B cell (primary cell): ENCODE measurements around the gene SETD9. TPM values are rescaled to one million over a fixed set of nuclear protein-coding genes. Genes with fewer than 3 reads are reported as not detected.
A peak's percentile ranks its signal among the peaks of the same experiment; 100 is the strongest.

Experiments
- ATAC-seq: fragments of 200-7000 bp; cut with Tn5 transposase; one replicate; pipeline ENCODE4 v1.10.0; 2021; ENCODE audit warnings: low read depth, mild to moderate bottlenecking, moderate number of reproducible peaks, moderate library complexity
- CTCF ChIA-PET: fragments of 350-600 bp; sonication (Branson Sonifier 250); formaldehyde crosslinking; loops from one replicate; lab custom pipeline; 2021; ENCODE audit warnings: antibody characterized with exemption, inconsistent platforms; lab: Charles Lee
- POLR2A ChIA-PET: fragments of 350-600 bp; sonication (Branson Sonifier 250); formaldehyde crosslinking; loops from one replicate; lab custom pipeline; 2021; ENCODE audit warnings: antibody characterized with exemption; lab: Charles Lee
- DNase-seq: peaks from one replicate; pipeline ENCODE4 v3.0.0; 2013
- H2AFZ ChIP-seq: 2 replicates; pipeline ENCODE4 v1.6.1; 2012; ENCODE audit warnings: mild to moderate bottlenecking, low read depth, low read length; ENCODE audit not compliant: insufficient read depth, poor library complexity, severe bottlenecking
- H3K27ac ChIP-seq, 2 donors: 1 replicate in 1 of 2; 2 replicates in 1 of 2; pipeline ENCODE4 v1.5.1; 2012 to 2013; ENCODE audit warnings: low read length in 2 of 2, mild to moderate bottlenecking in 2 of 2, moderate library complexity in 1 of 2
- H3K27me3 ChIP-seq, 4 experiments: fragments of 200-600 bp in 1 of 4; sonication (generic) in 1 of 4; replicated peaks in 1 of 4; 1 replicate in 2 of 4; 2 replicates in 2 of 4; pipeline versions ENCODE4 v1.6.1 to v1.7.0; 2013 to 2016; ENCODE audit warnings: low read length in 3 of 4, mild to moderate bottlenecking in 2 of 4, mixed read lengths in 1 of 4, moderate library complexity in 1 of 4; ENCODE audit not compliant: insufficient read depth in 4 of 4, control insufficient read depth in 3 of 4; ENCODE audit errors: control extremely low read depth in 1 of 4
- H3K36me3 ChIP-seq, 2 experiments: replicated peaks in 1 of 2; 1 replicate in 1 of 2; 2 replicates in 1 of 2; pipeline versions ENCODE4 v1.6.1 to v1.7.1; 2013; ENCODE audit warnings: low read length in 1 of 2; ENCODE audit not compliant: insufficient read depth in 2 of 2, control insufficient read depth in 1 of 2; ENCODE audit errors: control extremely low read depth in 1 of 2, extremely low read depth in 1 of 2
- H3K4me1 ChIP-seq, 2 donors: fragments of 200-600 bp in 1 of 2; sonication (generic) in 1 of 2; 1 replicate in 1 of 2; 2 replicates in 1 of 2; pipeline versions ENCODE4 v1.5.1 to v1.6.1; 2013 to 2017; ENCODE audit warnings: low read length in 2 of 2; ENCODE audit not compliant: control insufficient read depth in 2 of 2, insufficient read depth in 2 of 2
- H3K4me2 ChIP-seq: replicated peaks from 2 replicates; pipeline ENCODE3; 2012; ENCODE audit warnings: mild to moderate bottlenecking, low read depth, low read length; ENCODE audit not compliant: poor library complexity, severe bottlenecking
- H3K4me3 ChIP-seq, 5 experiments: fragments of 200-600 bp in 1 of 5; sonication (generic) in 1 of 5; 1 replicate in 3 of 5; 2 replicates in 2 of 5; pipeline versions ENCODE4 v1.5.1 to v1.7.0; 2011 to 2016; ENCODE audit warnings: low read length in 4 of 5, mild to moderate bottlenecking in 4 of 5, low read depth in 2 of 5, control low read depth in 1 of 5, moderate library complexity in 1 of 5; ENCODE audit not compliant: insufficient read depth in 1 of 5; ENCODE audit errors: control extremely low read depth in 1 of 5, extremely low read depth in 1 of 5
- H3K79me2 ChIP-seq: fragments of 200-600 bp; sonication (generic); one replicate; pipeline ENCODE4 v1.6.0; 2016; ENCODE audit warnings: low read length; ENCODE audit not compliant: control insufficient read depth, insufficient read depth
- H3K9ac ChIP-seq: fragments of 200-600 bp; sonication (generic); 2 replicates; pipeline ENCODE4 v1.6.1; 2017; ENCODE audit warnings: mild to moderate bottlenecking, low read length, moderate library complexity
- H3K9me3 ChIP-seq, 3 donors: one replicate each; pipeline versions ENCODE4 v1.6.1 to v1.7.1; 2013; ENCODE audit warnings: low read length in 2 of 3; ENCODE audit not compliant: control insufficient read depth in 2 of 3, insufficient read depth in 1 of 3; ENCODE audit errors: control extremely low read depth in 1 of 3
- H4K20me1 ChIP-seq: 2 replicates; pipeline ENCODE4 v1.6.0; 2012; ENCODE audit warnings: mild to moderate bottlenecking, low read length; ENCODE audit not compliant: insufficient read depth, control insufficient read depth, poor library complexity, severe bottlenecking
- H3K27ac Mint-ChIP-seq: one replicate; pipeline ENCODE4 v1.8.0; 2021; ENCODE audit warnings: mixed read lengths
- H3K27me3 Mint-ChIP-seq: one replicate; pipeline ENCODE4 v1.8.0; 2021; ENCODE audit warnings: mixed read lengths
- H3K4me1 Mint-ChIP-seq: one replicate; pipeline ENCODE4 v1.8.0; 2021; ENCODE audit warnings: mixed read lengths
- H3K4me3 Mint-ChIP-seq: one replicate; pipeline ENCODE4 v1.8.0; 2021; ENCODE audit warnings: mixed read lengths
- H3K9me3 Mint-ChIP-seq: one replicate; pipeline ENCODE4 v1.8.0; 2022; ENCODE audit warnings: mixed read lengths; ENCODE audit not compliant: insufficient read depth
- CTCF ChIP-seq: fragments of 200-600 bp; IDR thresholded peaks from one replicate; pipeline ENCODE4 v1.8.0; 2022; ENCODE audit warnings: antibody characterized with exemption, mild to moderate bottlenecking
- EZH2 ChIP-seq: IDR thresholded peaks from 2 replicates; pipeline ENCODE4 v1.6.1; 2012; ENCODE audit warnings: borderline replicate concordance, low read depth, mild to moderate bottlenecking, moderate library complexity, low read length; ENCODE audit not compliant: insufficient read depth, poor library complexity, severe bottlenecking
- WGBS: methylation state at CpG from one replicate; pipeline ENCODE4 v1.1.5; 2013; ENCODE audit warnings: missing lambda C conversion rate; ENCODE audit not compliant: insufficient coverage; 5-methylcytosine and 5-hydroxymethylcytosine counted together
- intact Hi-C: fragments of 100-400 bp; cut with micrococcal nuclease; formaldehyde crosslinking; loops from one replicate; pipeline ENCODE4 v1.10.0; 2022
- polyA plus RNA-seq: library from polyadenylated mRNA; depleted of rRNA; stranded (reverse); fragments of >200 nt; gene quantifications from 2 replicates; pipeline ENCODE4 v1.2.3, GENCODE V29; 2012
- total RNA-seq, 2 donors: library from RNA; stranded (reverse); fragments of 120-200 nt in 1 of 2; gene quantifications; 1 replicate in 1 of 2; 2 replicates in 1 of 2; pipeline versions ENCODE4 v1.2.3 to v1.2.4, GENCODE V29; 2013 to 2022

The SETD9 gene
- total and polyA plus RNA-seq, 2 donors (not counting 1 experiment from before 2014, with no cell fraction given): 5.0 to 7.2 TPM

- POLR2A ChIA-PET: no interaction called here
- no peaks in the 10 kb centered on the region for H3K9me3 ChIP-seq
- H3K4me1 Mint-ChIP-seq: peaks cover 25% of the 10 kb centered on the region
- H3K27me3 ChIP-seq: no peaks in the 10 kb centered on the region
- H3K9ac ChIP-seq: no peak overlapping the region
- peaks cover 26% of the 10 kb centered on the region for H4K20me1 ChIP-seq
- no peak overlapping the region for H3K4me3 ChIP-seq
- peaks cover 67% of the 10 kb centered on the region for H3K79me2 ChIP-seq
- H3K27me3 Mint-ChIP-seq: no peaks in the 10 kb centered on the region
- H3K27ac ChIP-seq: peak overlapping the region in 1 of 2 donors; percentile 39
- DNase-seq (no peak), ATAC-seq (no peak)
- no peaks in the 10 kb centered on the region for H3K9me3 Mint-ChIP-seq
- no peak overlapping the region for H3K4me3 Mint-ChIP-seq
- CTCF ChIA-PET: no interaction called here
- intact Hi-C loops: no loop called here
- no peak overlapping the region for H3K4me2 ChIP-seq
- H2AFZ ChIP-seq: no peak overlapping the region
- no peak for TF ChIP-seq EZH2
- H3K4me1 ChIP-seq: peaks cover 10 to 20% of the 10 kb centered on the region in 2 donors
- WGBS: no CpG with 5 or more reads among the region's 3 CpGs
- peaks cover 43 to 93% of the 10 kb centered on the region in 2 experiments for H3K36me3 ChIP-seq
- H3K27ac Mint-ChIP-seq: no peak overlapping the region
Measured at GRCh38 chr5:56876327-56876726, 33.1 kb upstream of the SETD9 start.

- H3K79me2 ChIP-seq: peaks cover 53% of the 10 kb centered on the region
- intact Hi-C loops: loop anchor here (2.0 kb wide), 1 partner anchor 15 kb away; no protein-coding TSS in a partner anchor
- WGBS: 100% methylated on average over 3 of the region's 5 CpGs
Measured at GRCh38 chr5:56881571-56881970, 27.8 kb upstream of the SETD9 start.

More at GRCh38 chr5:56881571-56881970, 27.8 kb upstream of the SETD9 start:
- H3K4me1 Mint-ChIP-seq: no peaks in the 10 kb centered on the region
- no peak overlapping the region for H2AFZ ChIP-seq
- H3K4me1 ChIP-seq: no peaks in the 10 kb centered on the region
- H3K9me3 Mint-ChIP-seq: no peaks in the 10 kb centered on the region
- no peak for DNase-seq
- ChIA-PET POLR2A (no interaction called here), CTCF (interaction anchor here (1.2 kb wide), 1 partner anchor 19 kb away, joined by 4 read pairs; no protein-coding TSS in a partner anchor)
- no peaks in the 10 kb centered on the region for H3K27me3 Mint-ChIP-seq
- TF ChIP-seq CTCF (no peak), EZH2 (no peak)
- no peak overlapping the region for H3K9ac ChIP-seq
- H4K20me1 ChIP-seq: peaks cover 13% of the 10 kb centered on the region
- H3K4me3 Mint-ChIP-seq: no peak overlapping the region
- H3K4me3 ChIP-seq: no peak overlapping the region
- no peak overlapping the region for H3K4me2 ChIP-seq
- H3K27ac ChIP-seq: no peak overlapping the region
- peaks cover 50 to 100% of the 10 kb centered on the region in 2 experiments for H3K36me3 ChIP-seq
- no peak overlapping the region for H3K27ac Mint-ChIP-seq
- no peaks in the 10 kb centered on the region for H3K9me3 ChIP-seq
- H3K27me3 ChIP-seq: no peaks in the 10 kb centered on the region
- ATAC-seq: no peak
